Kidney glomerular epithelial cell (primary cell): ENCODE data around the gene MC4R.

ENCODE experiments used
- DNase-seq: peaks from one replicate; lab custom pipeline; 2025; lab: John Stamatoyannopoulos, UW

MC4R gene

GRCh38 chr18:60327880-60328279 lies 44.7 kb downstream of the MC4R start:
- no peak for DNase-seq

- DNase-seq, result peak; percentile 6
Measured at GRCh38 chr18:60322591-60322990, 50.0 kb downstream of the MC4R start.
